Naive thymus-derived CD8-positive, alpha-beta T cell (primary cell): ENCODE measurements around the gene CPE. TPM values are rescaled to one million over a fixed set of nuclear protein-coding genes. Genes with fewer than 3 reads are reported as not detected.
A peak's percentile ranks its signal among the peaks of the same experiment; 100 is the strongest.
"Not testable (repeated sequence)": the region's sequence is repeated elsewhere in the genome, so short reads cannot be mapped to it uniquely, and the experiment has no call there.

Experiments
- ATAC-seq, 2 donors: fragments of 150-1000 bp; cut with Tn5 transposase in 1 of 2; sonication (Bioruptor Pico), chemical (Tn5 transposase) in 1 of 2; 1 replicate in 1 of 2; 2 replicates in 1 of 2; pipeline ENCODE4 v1.10.0; 2021; ENCODE audit warnings: mild to moderate bottlenecking in 2 of 2, moderate library complexity in 2 of 2
- POLR2A ChIA-PET: fragments of 350-600 bp; sonication (Branson Sonifier 250); formaldehyde crosslinking; loops from one replicate; lab custom pipeline; 2021; ENCODE audit warnings: antibody characterized with exemption; lab: Charles Lee
- DNase-seq, 10 donors: peaks; one replicate each; pipeline versions ENCODE4 v3.0.0 to v3.0.0-alpha.2; 2020 to 2022
- H3K27ac Mint-ChIP-seq, 10 donors: one replicate each; pipeline ENCODE4 v1.8.0; 2020 to 2022; ENCODE audit warnings: mild to moderate bottlenecking in 10 of 10, mixed read lengths in 10 of 10, moderate library complexity in 4 of 10, inconsistent platforms in 1 of 10
- H3K27me3 Mint-ChIP-seq, 5 donors: one replicate each; pipeline ENCODE4 v1.8.0; 2021 to 2022; ENCODE audit warnings: mixed read lengths in 5 of 5
- H3K36me3 Mint-ChIP-seq, 3 donors: one replicate each; pipeline ENCODE4 v1.8.0; 2020 to 2022; ENCODE audit warnings: mixed read lengths in 3 of 3, mild to moderate bottlenecking in 2 of 3, inconsistent platforms in 1 of 3
- H3K4me1 Mint-ChIP-seq, 4 donors: one replicate each; pipeline ENCODE4 v1.8.0; 2021 to 2022; ENCODE audit warnings: mixed read lengths in 4 of 4
- H3K4me3 Mint-ChIP-seq, 10 donors: one replicate each; pipeline ENCODE4 v1.8.0; 2020 to 2022; ENCODE audit warnings: mild to moderate bottlenecking in 10 of 10, mixed read lengths in 10 of 10, moderate library complexity in 6 of 10, inconsistent platforms in 1 of 10
- H3K9me3 Mint-ChIP-seq, 9 donors: one replicate each; pipeline ENCODE4 v1.8.0; 2020 to 2022; ENCODE audit warnings: mixed read lengths in 9 of 9, mild to moderate bottlenecking in 3 of 9, inconsistent platforms in 1 of 9, moderate library complexity in 1 of 9
- polyA plus RNA-seq, 3 donors: library from polyadenylated mRNA; unstranded; fragments of 300-500 nt; fragmentation: Illumina TruSeq; gene quantifications; one replicate each; pipeline ENCODE4 v1.2.3, GENCODE V29; 2021
- total RNA-seq, 8 experiments: library from RNA in 2 of 8; stranded (reverse) in 2 of 8; gene quantifications; one replicate each; pipeline ENCODE4 v1.2.3 and lab custom pipeline; 2021 to 2026

CPE gene
- total and polyA plus RNA-seq, 5 experiments from 2014 or later, result 0.16 TPM; not detected in 4

GRCh38 chr4:165426823-165427222 is 48.0 kb downstream of the CPE start:
- no peaks in the 10 kb centered on the region for H3K9me3 Mint-ChIP-seq
- H3K4me3 Mint-ChIP-seq, result no peak overlapping the region
- no peak for DNase-seq
- peaks cover 0 to 6% (median 2%) of the 10 kb centered on the region in 4 donors for H3K4me1 Mint-ChIP-seq
- H3K36me3 Mint-ChIP-seq, result no peaks in the 10 kb centered on the region
- H3K27me3 Mint-ChIP-seq, result peaks cover 2 to 11% (median 10%) of the 10 kb centered on the region in 5 donors
- POLR2A ChIA-PET, result no interaction called here
- ATAC-seq, result no peak
- peak overlapping the region in 1 of 10 donors; percentile 22 for H3K27ac Mint-ChIP-seq

GRCh38 chr4:165428957-165429356 is 50.1 kb downstream of the CPE start:
- Mint-ChIP-seq H3K36me3 (no peaks in the 10 kb centered on the region), H3K27ac (no peak overlapping the region), H3K4me1 (peaks cover 0 to 6% (median 2%) of the 10 kb centered on the region in 4 donors), H3K9me3 (no peaks in the 10 kb centered on the region), H3K27me3 (peaks cover 2 to 24% (median 11%) of the 10 kb centered on the region in 5 donors), H3K4me3 (no peak overlapping the region)
- POLR2A ChIA-PET, result no interaction called here
- ATAC-seq, result no peak
- no peak for DNase-seq

- ATAC-seq (no peak), DNase-seq (no peak)
- no peak overlapping the region for H3K27ac Mint-ChIP-seq
- no peaks in the 10 kb centered on the region for H3K4me1 Mint-ChIP-seq
- H3K9me3 Mint-ChIP-seq, result no peaks in the 10 kb centered on the region
- no peaks in the 10 kb centered on the region for H3K36me3 Mint-ChIP-seq
- H3K27me3 Mint-ChIP-seq, result peaks cover 2 to 24% (median 12%) of the 10 kb centered on the region in 5 donors
- H3K4me3 Mint-ChIP-seq, result no peak overlapping the region
- POLR2A ChIA-PET, result no interaction called here
Measured at GRCh38 chr4:165433529-165433928, 54.7 kb downstream of the CPE start.

- no peak for ATAC-seq
- Mint-ChIP-seq H3K36me3 (no peaks in the 10 kb centered on the region), H3K9me3 (no peaks in the 10 kb centered on the region), H3K27ac (no peak overlapping the region), H3K4me1 (no peaks in the 10 kb centered on the region), H3K4me3 (no peak overlapping the region), H3K27me3 (peaks cover 0 to 13% (median 5%) of the 10 kb centered on the region in 5 donors)
- POLR2A ChIA-PET, result no interaction called here
- DNase-seq, result no peak
Measured at GRCh38 chr4:165437691-165438090, 58.9 kb downstream of the CPE start.

GRCh38 chr4:165439344-165439743 is 60.5 kb downstream of the CPE start:
- ATAC-seq (no peak), DNase-seq (no peak)
- Mint-ChIP-seq H3K27ac (no peak overlapping the region), H3K27me3 (peaks cover 0 to 12% (median 2%) of the 10 kb centered on the region in 5 donors), H3K36me3 (no peaks in the 10 kb centered on the region), H3K4me1 (peaks cover 0 to 6% (median 3%) of the 10 kb centered on the region in 4 donors), H3K4me3 (no peak overlapping the region), H3K9me3 (no peaks in the 10 kb centered on the region)
- POLR2A ChIA-PET, result no interaction called here

- H3K27me3 Mint-ChIP-seq, result peaks cover 0 to 10% (median 2%) of the 10 kb centered on the region in 5 donors
- ATAC-seq (no peak), DNase-seq (no peak)
- H3K4me3 Mint-ChIP-seq, result no peak overlapping the region
- POLR2A ChIA-PET, result no interaction called here
- no peak overlapping the region for H3K27ac Mint-ChIP-seq
- no peaks in the 10 kb centered on the region for H3K36me3 Mint-ChIP-seq
- no peaks in the 10 kb centered on the region for H3K9me3 Mint-ChIP-seq
- H3K4me1 Mint-ChIP-seq, result peaks cover 0 to 6% (median 3%) of the 10 kb centered on the region in 4 donors
Measured at GRCh38 chr4:165439981-165440380, 61.2 kb downstream of the CPE start.

- Mint-ChIP-seq H3K9me3 (no peaks in the 10 kb centered on the region), H3K4me1 (peaks cover 0 to 6% (median 3%) of the 10 kb centered on the region in 4 donors), H3K27me3 (peaks cover 0 to 10% (median 0%) of the 10 kb centered on the region in 5 donors), H3K36me3 (no peaks in the 10 kb centered on the region), H3K4me3 (no peak overlapping the region), H3K27ac (no peak overlapping the region)
- no peak for ATAC-seq
- DNase-seq, result no peak
- POLR2A ChIA-PET, result no interaction called here
Measured at GRCh38 chr4:165440415-165441158, 61.8 kb downstream of the CPE start.

GRCh38 chr4:165443276-165443675 is 64.5 kb downstream of the CPE start:
- POLR2A ChIA-PET, result no interaction called here
- no peak for DNase-seq

GRCh38 chr4:165448700-165449099 is 69.9 kb downstream of the CPE start:
- Mint-ChIP-seq H3K9me3 (no peaks in the 10 kb centered on the region), H3K36me3 (no peaks in the 10 kb centered on the region), H3K27ac (no peak overlapping the region), H3K4me3 (no peak overlapping the region), H3K4me1 (peaks cover 0 to 2% (median 0%) of the 10 kb centered on the region in 4 donors), H3K27me3 (no peaks in the 10 kb centered on the region)
- POLR2A ChIA-PET, result no interaction called here
- DNase-seq (no peak), ATAC-seq (no peak)

More at GRCh38 chr4:165443276-165443675, 64.5 kb downstream of the CPE start:
- Mint-ChIP-seq H3K36me3 (no peaks in the 10 kb centered on the region), H3K27me3 (peaks cover 0 to 6% (median 0%) of the 10 kb centered on the region in 5 donors), H3K4me3 (no peak overlapping the region), H3K27ac (no peak overlapping the region), H3K4me1 (peaks cover 0 to 6% (median 3%) of the 10 kb centered on the region in 4 donors), H3K9me3 (no peaks in the 10 kb centered on the region)
- ATAC-seq, result no peak

GRCh38 chr4:165449333-165449732 is 70.5 kb downstream of the CPE start:
- POLR2A ChIA-PET, result no interaction called here
- no peaks in the 10 kb centered on the region for H3K36me3 Mint-ChIP-seq
- no peaks in the 10 kb centered on the region for H3K9me3 Mint-ChIP-seq
- DNase-seq (no peak), ATAC-seq (no peak)
- H3K4me1 Mint-ChIP-seq, result peaks cover 0 to 2% (median 0%) of the 10 kb centered on the region in 4 donors
- no peaks in the 10 kb centered on the region for H3K27me3 Mint-ChIP-seq
- H3K4me3 Mint-ChIP-seq, result no peak overlapping the region
- no peak overlapping the region for H3K27ac Mint-ChIP-seq

GRCh38 chr4:165450871-165451270 is 72.1 kb downstream of the CPE start:
- DNase-seq, result no peak
- no peak for ATAC-seq

GRCh38 chr4:165453140-165453539 is 74.3 kb downstream of the CPE start:
- H3K27me3 Mint-ChIP-seq, H3K4me1 Mint-ChIP-seq, H3K36me3 Mint-ChIP-seq, H3K9me3 Mint-ChIP-seq, POLR2A ChIA-PET, H3K4me3 Mint-ChIP-seq, ATAC-seq, H3K27ac Mint-ChIP-seq, DNase-seq: not testable (repeated sequence)

More at GRCh38 chr4:165450871-165451270, 72.1 kb downstream of the CPE start:
- Mint-ChIP-seq H3K4me1 (peaks cover 0 to 2% (median 0%) of the 10 kb centered on the region in 4 donors), H3K9me3 (no peaks in the 10 kb centered on the region), H3K4me3 (no peak overlapping the region), H3K27me3 (no peaks in the 10 kb centered on the region), H3K27ac (no peak overlapping the region), H3K36me3 (no peaks in the 10 kb centered on the region)
- POLR2A ChIA-PET, result no interaction called here

- Mint-ChIP-seq H3K36me3 (no peaks in the 10 kb centered on the region), H3K9me3 (no peaks in the 10 kb centered on the region), H3K4me1 (no peaks in the 10 kb centered on the region), H3K4me3 (no peak overlapping the region), H3K27ac (no peak overlapping the region), H3K27me3 (peaks cover 0 to 3% (median 0%) of the 10 kb centered on the region in 5 donors)
- POLR2A ChIA-PET, result no interaction called here
- ATAC-seq, result no peak
- DNase-seq, result no peak
Measured at GRCh38 chr4:165454426-165454825, 75.6 kb downstream of the CPE start.
